HG03135 (cell line): ENCODE data around the gene ACAD10.
"Not testable (repeated sequence)": the region's sequence is repeated elsewhere in the genome, so short reads cannot be mapped to it uniquely, and the experiment has no call there.

Experiments
- ATAC-seq: cut with Tn5 transposase; IDR thresholded peaks from one replicate; pipeline ENCODE4 v1.9.1; 2021; ENCODE audit warnings: mild to moderate bottlenecking, moderate library complexity; ENCODE audit not compliant: unreplicated experiment

The ACAD10 gene

GRCh38 chr12:111685811-111686573 is at the start of gene ACAD10, which contains the start of gene BRAP:
Gene ACAD10, plus strand, starts transcription at chr12:111686053. Its CDS starts 6,657 bp downstream, at chr12:111692710.
Gene BRAP, minus strand, starts transcription at chr12:111685956. Its CDS starts 164 bp downstream, at chr12:111685792.
- ATAC-seq = peak; percentile 83

GRCh38 chr12:111636209-111636945 is 49.5 kb upstream of the ACAD10 start:
- ATAC-seq = no peak

GRCh38 chr12:111638556-111638955 is 47.3 kb upstream of the ACAD10 start:
- ATAC-seq = no peak

GRCh38 chr12:111640506-111640905 is 45.3 kb upstream of the ACAD10 start:
- ATAC-seq = no peak

GRCh38 chr12:111642681-111643426 is 43.0 kb upstream of the ACAD10 start:
- ATAC-seq = no peak

- no peak for ATAC-seq
Measured at GRCh38 chr12:111643427-111643826, 42.4 kb upstream of the ACAD10 start.

- no peak for ATAC-seq
Measured at GRCh38 chr12:111645433-111645832, 40.4 kb upstream of the ACAD10 start.

GRCh38 chr12:111650912-111651311 is 34.9 kb upstream of the ACAD10 start:
- no peak for ATAC-seq

- not testable (repeated sequence) for ATAC-seq
Measured at GRCh38 chr12:111652530-111652929, 33.3 kb upstream of the ACAD10 start.

GRCh38 chr12:111653596-111653995 is 32.3 kb upstream of the ACAD10 start:
- ATAC-seq = no peak

GRCh38 chr12:111655356-111655755 is 30.5 kb upstream of the ACAD10 start:
- ATAC-seq = no peak

- ATAC-seq = no peak
Measured at GRCh38 chr12:111656016-111656415, 29.8 kb upstream of the ACAD10 start.

- ATAC-seq = no peak
Measured at GRCh38 chr12:111664499-111664898, 21.4 kb upstream of the ACAD10 start.

GRCh38 chr12:111664961-111665865 is 20.6 kb upstream of the ACAD10 start:
- no peak for ATAC-seq

- no peak for ATAC-seq
Measured at GRCh38 chr12:111672822-111673381, 13.0 kb upstream of the ACAD10 start.

- ATAC-seq = no peak
Measured at GRCh38 chr12:111673503-111673902, 12.3 kb upstream of the ACAD10 start.

- no peak for ATAC-seq
Measured at GRCh38 chr12:111677186-111677585, 8.7 kb upstream of the ACAD10 start.

- not testable (repeated sequence) for ATAC-seq
Measured at GRCh38 chr12:111684485-111685198, 1.2 kb upstream of the ACAD10 start.

GRCh38 chr12:111685322-111685810 is 487 bp upstream of the ACAD10 start:
- ATAC-seq = peak; percentile 8
